ENCODE measurements around the gene TAF11L6. TPM values are rescaled to one million over a fixed set of nuclear protein-coding genes. Genes with fewer than 3 reads are reported as not detected.
"Not testable (repeated sequence)": the region's sequence is repeated elsewhere in the genome, so short reads cannot be mapped to it uniquely, and the experiment has no call there.

The TAF11L6 gene
- total RNA-seq, 4 donors from 2014 or later: not detected

DNA sequence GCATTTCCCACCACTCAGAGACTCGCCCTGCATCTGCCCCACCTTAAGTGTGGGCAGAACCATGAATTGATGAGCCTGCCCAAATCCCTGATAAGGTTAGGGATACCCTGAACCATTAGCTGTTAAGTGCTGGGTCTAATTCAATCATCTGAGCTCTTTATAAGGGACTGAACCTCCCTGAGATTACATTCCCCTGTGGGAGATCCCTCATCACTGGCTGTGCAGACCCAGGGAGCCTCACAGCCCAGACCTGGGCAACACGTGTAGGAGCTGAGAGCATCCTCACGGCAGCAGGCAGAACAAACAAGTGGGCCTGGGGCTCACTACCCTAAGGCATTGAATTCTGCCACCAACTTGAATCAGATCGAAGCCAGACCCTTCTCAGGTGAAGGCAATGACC is 31.0 kb upstream of the TAF11L6 start:
- DNase-seq (ENCODE audit: low spot score in 2 of 2): no peak
- no peak for TF ChIP-seq POLR2A (IDR thresholded peaks at IDR 0.05)
- TF ChIP-seq, protein P1, sequence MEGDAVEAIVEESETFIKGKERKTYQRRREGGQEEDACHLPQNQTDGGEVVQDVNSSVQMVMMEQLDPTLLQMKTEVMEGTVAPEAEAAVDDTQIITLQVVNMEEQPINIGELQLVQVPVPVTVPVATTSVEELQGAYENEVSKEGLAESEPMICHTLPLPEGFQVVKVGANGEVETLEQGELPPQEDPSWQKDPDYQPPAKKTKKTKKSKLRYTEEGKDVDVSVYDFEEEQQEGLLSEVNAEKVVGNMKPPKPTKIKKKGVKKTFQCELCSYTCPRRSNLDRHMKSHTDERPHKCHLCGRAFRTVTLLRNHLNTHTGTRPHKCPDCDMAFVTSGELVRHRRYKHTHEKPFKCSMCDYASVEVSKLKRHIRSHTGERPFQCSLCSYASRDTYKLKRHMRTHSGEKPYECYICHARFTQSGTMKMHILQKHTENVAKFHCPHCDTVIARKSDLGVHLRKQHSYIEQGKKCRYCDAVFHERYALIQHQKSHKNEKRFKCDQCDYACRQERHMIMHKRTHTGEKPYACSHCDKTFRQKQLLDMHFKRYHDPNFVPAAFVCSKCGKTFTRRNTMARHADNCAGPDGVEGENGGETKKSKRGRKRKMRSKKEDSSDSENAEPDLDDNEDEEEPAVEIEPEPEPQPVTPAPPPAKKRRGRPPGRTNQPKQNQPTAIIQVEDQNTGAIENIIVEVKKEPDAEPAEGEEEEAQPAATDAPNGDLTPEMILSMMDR (IDR thresholded peaks at IDR 0.05): no peak
- no peak overlapping the region for H3K4me3 ChIP-seq (ENCODE audit: low read depth, poor library complexity, severe bottlenecking)
- intact Hi-C loops (cut with DNase I; ENCODE audit: low total_unique reads): no loop called here
- 80 to 83% methylated on average over 4 of the region's 4 CpGs for WGBS, 2 donors

DNA sequence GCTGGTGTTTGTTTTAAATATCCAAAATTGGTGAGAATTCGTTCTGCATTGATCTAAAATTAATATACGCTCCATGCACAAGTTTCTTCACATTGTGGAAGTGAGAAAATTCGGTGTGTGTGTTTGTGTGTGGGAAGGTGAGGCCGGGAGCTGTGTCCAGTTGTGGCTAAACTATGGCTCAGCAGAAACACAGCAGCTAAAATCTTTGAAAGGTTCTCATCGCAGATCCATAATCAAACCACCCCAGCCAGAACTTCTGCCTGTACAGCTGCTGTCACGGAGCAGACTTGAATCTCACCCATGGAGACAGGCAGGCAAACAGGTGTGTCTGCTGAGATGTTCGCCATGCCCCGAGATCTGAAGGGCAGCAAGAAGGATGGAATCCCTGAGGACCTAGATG is 30.5 kb upstream of the TAF11L6 start, which contains the start of gene TAF11L2:
Gene TAF11L2, plus strand, starts transcription at position 301 of the 400 bp plus-strand sequence.
- intact Hi-C loops (cut with DNase I; ENCODE audit: low total_unique reads); H3K4me3 ChIP-seq (ENCODE audit: low read depth, poor library complexity, severe bottlenecking); DNase-seq (ENCODE audit: low spot score in 2 of 2): not testable (repeated sequence)
- 87 to 91% methylated on average over 8 of the region's 8 CpGs for WGBS, 2 donors

DNA sequence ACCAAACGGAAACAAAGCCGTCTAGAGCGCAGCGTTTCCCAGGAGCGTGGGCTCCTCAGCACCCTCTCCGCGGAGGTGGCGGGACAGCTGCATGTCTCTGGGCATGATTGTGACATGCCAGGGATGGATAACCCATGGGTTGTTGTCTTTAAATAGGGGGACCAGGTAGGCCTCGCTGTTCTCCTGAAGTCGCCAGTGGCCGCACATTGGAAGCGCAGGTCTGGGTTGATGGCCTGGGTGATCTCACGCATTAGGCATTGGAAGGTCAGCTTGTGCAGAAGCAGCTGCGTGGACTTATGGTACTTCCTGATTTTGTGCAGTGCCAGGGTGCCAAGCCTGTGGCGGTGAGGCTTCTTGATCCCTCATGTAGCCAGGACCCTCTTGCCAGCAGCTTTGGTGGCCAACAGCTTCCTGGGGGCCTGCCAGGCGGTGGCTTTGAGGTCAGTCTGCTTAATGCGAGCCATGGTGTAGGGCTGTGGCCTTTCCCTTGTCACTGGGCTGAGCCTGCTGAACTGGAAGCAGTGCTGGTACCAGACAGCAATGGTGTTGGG is 16.6 kb upstream of the TAF11L6 start:
- no peak for DNase-seq (ENCODE audit: low spot score in 2 of 2)
- H3K4me3 ChIP-seq (ENCODE audit: low read depth, poor library complexity, severe bottlenecking): no peak overlapping the region
- TF ChIP-seq, protein P1 (IDR thresholded peaks at IDR 0.05): no peak
- intact Hi-C loops (cut with DNase I; ENCODE audit: low total_unique reads): no loop called here
- WGBS, 2 donors: 92 to 97% methylated on average over 17 of the region's 17 CpGs

DNA sequence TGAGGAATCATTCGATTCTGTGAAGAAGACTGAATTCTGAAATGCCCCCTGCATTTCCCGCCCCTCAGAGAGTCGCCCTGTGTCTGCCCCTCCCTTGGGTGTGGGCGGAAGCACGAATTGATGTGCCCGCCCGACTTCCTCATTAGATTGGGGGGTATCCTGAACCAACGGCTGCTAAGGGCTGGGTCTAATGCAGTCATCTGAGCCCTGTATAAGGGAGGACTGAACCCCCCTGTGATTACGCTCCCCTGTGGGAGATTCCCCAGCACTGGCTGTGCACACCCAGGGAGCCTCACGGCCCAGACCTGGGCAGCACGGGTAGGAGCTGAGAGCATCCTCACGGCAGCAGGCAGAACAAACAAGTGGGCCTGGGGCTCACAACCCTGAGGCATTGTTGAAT is 10.9 kb upstream of the TAF11L6 start:
- DNase-seq (ENCODE audit: low spot score in 2 of 2); H3K4me3 ChIP-seq (ENCODE audit: low read depth, poor library complexity, severe bottlenecking); intact Hi-C loops (cut with DNase I; ENCODE audit: low total_unique reads): not testable (repeated sequence)
- 78 to 82% methylated on average over 11 to 12 of the region's 12 CpGs for WGBS, 2 donors

DNA sequence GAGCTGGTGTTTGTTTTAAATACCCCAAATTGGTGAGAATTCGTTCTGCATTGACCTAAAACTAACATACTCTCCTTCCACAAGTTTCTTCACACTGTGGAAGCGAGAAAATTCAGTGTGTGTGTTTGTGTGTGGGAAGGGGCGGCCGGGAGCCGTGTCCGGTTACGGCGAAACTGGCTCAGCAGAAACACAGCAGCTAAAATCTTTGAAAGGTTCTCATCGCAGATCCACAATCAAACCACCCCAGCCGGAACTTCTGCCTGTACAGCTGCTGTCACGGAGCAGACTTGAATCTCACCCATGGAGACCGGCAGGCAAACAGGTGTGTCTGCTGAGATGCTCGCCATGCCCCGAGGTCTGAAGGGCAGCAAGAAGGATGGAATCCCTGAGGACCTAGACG is 10.4 kb upstream of the TAF11L6 start, which contains the start of gene TAF11L3:
Gene TAF11L3, plus strand, starts transcription at position 301 of the 400 bp plus-strand sequence.
- intact Hi-C loops (cut with DNase I; ENCODE audit: low total_unique reads); H3K4me3 ChIP-seq (ENCODE audit: low read depth, poor library complexity, severe bottlenecking); DNase-seq (ENCODE audit: low spot score in 2 of 2): not testable (repeated sequence)
- no CpG with 5 or more reads among the region's 15 CpGs for WGBS, 2 donors

DNA sequence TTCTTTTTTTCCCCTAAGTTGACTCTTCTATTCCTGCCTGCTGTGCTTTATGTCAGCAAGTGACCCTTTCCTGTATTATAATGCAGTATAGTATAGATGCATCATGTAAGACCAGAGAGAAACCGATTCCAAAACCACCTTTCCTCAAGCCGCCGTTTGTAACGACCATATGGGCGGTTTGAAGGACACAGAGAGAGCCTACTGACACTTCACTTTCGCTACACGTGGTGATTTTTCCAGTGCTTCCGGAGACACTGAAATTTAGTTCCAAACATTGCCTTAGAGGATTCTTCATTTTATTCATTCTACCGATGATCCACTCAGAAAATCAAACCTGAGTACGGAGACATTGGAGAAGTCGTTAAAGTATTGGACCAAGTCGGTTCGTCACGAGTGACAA is 9.0 kb upstream of the TAF11L6 start:
- DNase-seq (ENCODE audit: low spot score in 2 of 2); H3K4me3 ChIP-seq (ENCODE audit: low read depth, poor library complexity, severe bottlenecking); intact Hi-C loops (cut with DNase I; ENCODE audit: low total_unique reads): not testable (repeated sequence)
- WGBS, 2 donors: 94 to 97% methylated on average over 8 to 10 of the region's 14 CpGs

DNA sequence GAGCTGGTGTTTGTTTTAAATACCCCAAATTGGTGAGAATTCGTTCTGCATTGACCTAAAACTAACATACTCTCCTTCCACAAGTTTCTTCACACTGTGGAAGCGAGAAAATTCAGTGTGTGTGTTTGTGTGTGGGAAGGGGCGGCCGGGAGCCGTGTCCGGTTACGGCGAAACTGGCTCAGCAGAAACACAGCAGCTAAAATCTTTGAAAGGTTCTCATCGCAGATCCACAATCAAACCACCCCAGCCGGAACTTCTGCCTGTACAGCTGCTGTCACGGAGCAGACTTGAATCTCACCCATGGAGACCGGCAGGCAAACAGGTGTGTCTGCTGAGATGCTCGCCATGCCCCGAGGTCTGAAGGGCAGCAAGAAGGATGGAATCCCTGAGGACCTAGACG is 7.0 kb upstream of the TAF11L6 start, which contains the start of gene TAF11L4:
Gene TAF11L4, plus strand, starts transcription at position 301 of the 400 bp plus-strand sequence.
- intact Hi-C loops (cut with DNase I; ENCODE audit: low total_unique reads); H3K4me3 ChIP-seq (ENCODE audit: low read depth, poor library complexity, severe bottlenecking); DNase-seq (ENCODE audit: low spot score in 2 of 2): not testable (repeated sequence)
- WGBS, 2 donors: no CpG with 5 or more reads among the region's 15 CpGs

DNA sequence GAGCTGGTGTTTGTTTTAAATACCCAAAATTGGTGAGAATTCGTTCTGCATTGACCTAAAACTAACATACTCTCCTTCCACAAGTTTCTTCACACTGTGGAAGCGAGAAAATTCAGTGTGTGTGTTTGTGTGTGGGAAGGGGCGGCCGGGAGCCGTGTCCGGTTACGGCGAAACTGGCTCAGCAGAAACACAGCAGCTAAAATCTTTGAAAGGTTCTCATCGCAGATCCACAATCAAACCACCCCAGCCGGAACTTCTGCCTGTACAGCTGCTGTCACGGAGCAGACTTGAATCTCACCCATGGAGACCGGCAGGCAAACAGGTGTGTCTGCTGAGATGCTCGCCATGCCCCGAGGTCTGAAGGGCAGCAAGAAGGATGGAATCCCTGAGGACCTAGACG is 3.5 kb upstream of the TAF11L6 start, which contains the start of gene TAF11L5:
Gene TAF11L5, plus strand, starts transcription at position 301 of the 400 bp plus-strand sequence.
- no CpG with 5 or more reads among the region's 15 CpGs for WGBS, 2 donors
- DNase-seq (ENCODE audit: low spot score in 2 of 2); intact Hi-C loops (cut with DNase I; ENCODE audit: low total_unique reads): not testable (repeated sequence)

DNA sequence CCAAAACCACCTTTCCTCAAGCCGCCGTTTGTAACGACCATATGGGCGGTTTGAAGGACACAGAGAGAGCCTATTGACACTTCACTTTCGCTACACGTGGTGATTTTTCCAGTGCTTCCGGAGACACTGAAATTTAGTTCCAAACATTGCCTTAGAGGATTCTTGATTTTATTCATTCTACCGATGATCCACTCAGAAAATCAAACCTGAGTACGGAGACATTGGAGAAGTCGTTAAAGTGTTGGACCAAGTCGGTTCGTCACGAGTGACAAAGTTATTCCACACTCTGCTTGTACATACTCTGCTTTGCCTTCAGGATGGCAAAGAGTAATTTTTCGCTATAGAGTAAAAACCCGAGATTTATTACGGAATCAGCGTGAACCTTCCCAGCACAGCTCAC is 2.0 kb upstream of the TAF11L6 start:
- intact Hi-C loops (cut with DNase I; ENCODE audit: low total_unique reads); H3K4me3 ChIP-seq (ENCODE audit: low read depth, poor library complexity, severe bottlenecking): not testable (repeated sequence)
- WGBS, 2 donors: 92 to 95% methylated on average over 13 of the region's 17 CpGs
- DNase-seq (ENCODE audit: low spot score in 2 of 2): peak; percentile 55 to 91

More for the DNA sequence above, 3.5 kb upstream of the TAF11L6 start, which contains the start of gene TAF11L5:
- not testable (repeated sequence) for H3K4me3 ChIP-seq (ENCODE audit: low read depth, poor library complexity, severe bottlenecking)

Other genes with a start within 250 kb of the TAF11L6 start
- gene TAF11L2, start 30.4 kb upstream of the TAF11L6 start, total RNA-seq: not detected
- gene TAF11L3, start 10.3 kb upstream of the TAF11L6 start, total RNA-seq: not detected
- not detected for gene TAF11L4, start 6.9 kb upstream of the TAF11L6 start, total RNA-seq
- not detected for gene TAF11L5, start 3.4 kb upstream of the TAF11L6 start, total RNA-seq
- not detected for gene TAF11L7, start 57.1 kb downstream of the TAF11L6 start, total RNA-seq
- not detected for gene TAF11L8, start 62.3 kb downstream of the TAF11L6 start, total RNA-seq
- not detected for gene TAF11L9, start 65.7 kb downstream of the TAF11L6 start, total RNA-seq
- gene TAF11L10, start 69.2 kb downstream of the TAF11L6 start, total RNA-seq: not detected
- gene TAF11L11, start 75.5 kb downstream of the TAF11L6 start, total RNA-seq: under 1 TPM in 1 of 4 donors, not detected in 3; 0.19 TPM
- gene TAF11L12, start 81.7 kb downstream of the TAF11L6 start, total RNA-seq: not detected
- not detected for gene TAF11L13, start 103.4 kb downstream of the TAF11L6 start, total RNA-seq
- gene TAF11L14, start 105.8 kb downstream of the TAF11L6 start, total RNA-seq: not detected

Measured in lower leg skin (tissue), 4 donors.